Stimulated activated CD8-positive, alpha-beta memory T cell treated with anti-CD3 and anti-CD28 coated beads, Interleukin-2, amount 100 ng/mL, for 1 hour (primary cell): Measurements from ENCODE around the gene UBA1.

Source experiments
- DNase-seq, 2 donors: peaks; one replicate each; pipeline ENCODE4 v3.0.0-alpha.2; 2020; ENCODE audit warnings: low read depth in 2 of 2

UBA1 gene

GRCh38 chrX:47189906-47190305, 3.7 kb upstream of the UBA1 start:
- no peak for DNase-seq

GRCh38 chrX:47190445-47191269, 3.0 kb upstream of the UBA1 start:
- DNase-seq: peak; percentile 48 to 59

DNA sequence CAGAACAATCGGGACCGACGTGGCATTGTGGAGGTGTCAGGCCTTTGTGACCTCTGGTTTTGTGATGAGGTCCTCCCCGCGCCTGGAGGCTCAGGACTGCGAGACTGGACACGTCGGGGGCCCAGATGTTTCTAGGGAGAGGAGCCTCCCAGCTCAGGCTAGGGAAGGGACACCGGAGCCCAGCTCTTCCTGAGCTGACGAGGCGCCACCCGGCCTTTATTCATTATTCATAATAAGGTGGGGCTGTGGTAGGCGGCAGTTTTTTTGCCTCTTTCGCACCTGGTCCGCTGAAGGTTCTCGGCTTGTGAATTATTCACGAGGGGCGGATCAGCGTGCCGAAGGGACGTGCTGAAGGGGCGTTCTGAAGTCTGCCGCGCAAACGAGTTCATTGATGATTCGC, 2.3 kb upstream of the UBA1 start:
- DNase-seq: peak in 1 of 2 donors; percentile 12

- no peak for DNase-seq
Observed at GRCh38 chrX:47191806-47192401, 1.7 kb upstream of the UBA1 start.

DNA sequence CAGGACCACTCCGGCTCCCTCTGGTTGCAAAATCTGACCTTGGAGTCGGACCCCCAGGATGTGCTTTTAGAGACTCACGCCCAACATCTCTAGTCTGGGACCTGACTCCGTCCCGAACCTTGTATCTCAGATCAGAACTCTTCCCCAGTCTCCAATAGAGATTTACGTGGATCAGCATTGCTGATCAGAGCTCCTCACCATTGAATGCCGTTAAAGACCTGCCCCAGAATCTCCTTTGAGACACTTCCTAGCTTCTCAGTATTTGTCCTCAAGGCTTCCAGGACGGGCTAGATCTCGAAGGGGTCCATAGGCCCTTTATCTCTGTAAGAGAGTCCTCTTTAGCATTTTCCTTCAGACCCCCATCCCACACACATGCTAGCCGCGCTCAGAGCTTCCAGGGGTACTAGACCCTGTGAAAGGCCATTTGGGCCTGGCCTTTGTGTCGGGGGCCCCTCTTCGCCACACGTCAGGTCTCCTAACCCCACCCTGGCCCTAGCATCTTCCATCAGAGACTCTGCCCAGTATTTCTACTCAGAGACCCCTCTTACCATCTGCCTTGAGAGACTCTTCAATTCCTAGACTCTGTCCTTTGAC, 662 bp downstream of the UBA1 start:
- no peak for DNase-seq

DNA sequence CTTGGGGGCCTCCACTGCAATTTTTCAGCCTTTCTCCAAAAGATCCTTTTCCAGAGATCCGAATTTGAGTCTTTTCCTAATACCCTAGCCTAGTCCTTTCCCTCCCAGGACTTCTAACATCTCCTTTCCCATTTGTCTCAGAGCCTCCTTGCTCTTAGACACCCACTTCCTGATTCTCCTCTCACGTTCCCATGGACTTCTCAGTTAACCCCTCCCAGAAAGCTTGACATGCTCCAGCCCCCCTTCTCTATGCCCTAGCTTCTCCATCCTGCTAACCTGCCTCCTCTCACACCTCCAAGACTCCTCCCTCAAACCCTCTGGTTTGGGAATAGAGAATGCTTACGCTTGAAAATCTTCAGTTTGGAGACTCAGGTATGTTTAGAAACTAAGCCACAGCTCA, 2.5 kb downstream of the UBA1 start:
- no peak for DNase-seq

- no peak for DNase-seq
Observed at GRCh38 chrX:47197526-47197925, 3.9 kb downstream of the UBA1 start.

DNA sequence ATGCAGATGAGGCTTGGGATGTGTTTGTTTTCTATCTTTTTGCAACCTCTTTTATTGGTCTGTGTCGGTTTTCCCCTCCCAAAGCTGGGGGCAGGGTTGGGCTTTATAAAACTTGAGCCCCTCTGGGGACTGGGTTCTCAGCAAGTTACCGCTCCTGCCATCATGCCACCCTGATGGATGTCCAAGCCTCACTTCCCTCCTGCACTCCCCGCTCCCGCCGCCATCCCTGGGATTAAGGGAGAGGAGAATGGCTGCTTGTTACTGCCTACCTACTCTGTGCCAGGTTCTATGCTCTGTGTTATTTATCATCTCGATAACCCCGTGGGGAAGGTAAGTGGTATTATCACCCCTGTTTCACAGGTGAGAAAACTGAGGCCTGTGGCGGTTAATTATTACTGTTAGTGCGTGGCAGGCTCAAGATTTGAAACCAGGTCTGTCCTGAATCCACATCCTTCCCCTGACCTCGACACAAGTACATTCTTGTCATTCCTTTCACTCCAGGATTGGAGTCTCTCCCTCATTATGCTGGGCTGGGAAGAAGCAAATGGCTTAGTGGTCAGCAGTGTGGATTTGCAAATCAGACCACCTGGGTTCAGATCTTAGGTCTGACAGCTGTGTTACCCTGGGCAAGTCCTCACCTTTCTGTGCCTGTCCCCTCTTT, 4.5 kb downstream of the UBA1 start:
- no peak for DNase-seq

DNA sequence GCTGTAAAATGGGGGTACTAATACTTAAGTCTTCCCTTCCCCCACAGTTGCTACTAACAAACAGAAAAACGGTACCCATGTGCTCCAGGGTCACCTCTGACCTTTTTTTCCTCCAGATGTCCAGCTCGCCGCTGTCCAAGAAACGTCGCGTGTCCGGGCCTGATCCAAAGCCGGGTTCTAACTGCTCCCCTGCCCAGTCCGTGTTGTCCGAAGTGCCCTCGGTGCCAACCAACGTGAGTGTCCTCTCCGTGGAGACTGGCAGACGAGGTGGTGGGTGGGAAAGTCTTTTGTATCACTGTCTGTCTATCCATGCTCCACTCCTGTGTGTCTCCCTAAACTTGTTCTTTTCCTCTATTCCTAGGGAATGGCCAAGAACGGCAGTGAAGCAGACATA, 5.1 kb downstream of the UBA1 start:
- DNase-seq: no peak

DNA sequence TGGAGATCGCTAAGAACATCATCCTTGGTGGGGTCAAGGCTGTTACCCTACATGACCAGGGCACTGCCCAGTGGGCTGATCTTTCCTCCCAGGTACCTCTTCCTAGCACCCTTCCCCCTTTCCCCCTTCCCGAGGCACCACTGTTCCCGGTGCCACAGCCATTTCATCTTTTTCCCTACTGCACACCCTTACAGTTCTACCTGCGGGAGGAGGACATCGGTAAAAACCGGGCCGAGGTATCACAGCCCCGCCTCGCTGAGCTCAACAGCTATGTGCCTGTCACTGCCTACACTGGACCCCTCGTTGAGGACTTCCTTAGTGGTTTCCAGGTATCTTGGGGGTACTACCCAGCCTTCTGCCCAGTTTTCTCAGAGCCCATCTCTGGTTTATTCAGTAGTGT, 5.7 kb downstream of the UBA1 start:
- no peak for DNase-seq

GRCh38 chrX:47200385-47201150, 6.9 kb downstream of the UBA1 start:
- DNase-seq: no peak

GRCh38 chrX:47201345-47201944, 7.8 kb downstream of the UBA1 start:
- DNase-seq: no peak

DNA sequence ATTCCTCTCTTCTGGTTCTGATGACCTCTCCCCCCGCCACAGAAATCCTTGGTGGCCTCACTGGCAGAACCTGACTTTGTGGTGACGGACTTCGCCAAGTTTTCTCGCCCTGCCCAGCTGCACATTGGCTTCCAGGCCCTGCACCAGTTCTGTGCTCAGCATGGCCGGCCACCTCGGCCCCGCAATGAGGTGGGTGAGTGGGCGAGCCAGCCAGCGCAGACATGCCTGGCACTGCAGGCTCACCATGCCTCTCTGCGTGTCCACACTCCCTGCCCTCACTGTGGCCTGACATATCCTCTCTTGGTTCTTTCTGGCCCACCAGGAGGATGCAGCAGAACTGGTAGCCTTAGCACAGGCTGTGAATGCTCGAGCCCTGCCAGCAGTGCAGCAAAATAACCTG, 8.7 kb downstream of the UBA1 start:
- DNase-seq: no peak

GRCh38 chrX:47202877-47203276, 9.2 kb downstream of the UBA1 start:
- no peak for DNase-seq

GRCh38 chrX:47204970-47205369, 11.3 kb downstream of the UBA1 start:
- DNase-seq: no peak

GRCh38 chrX:47206316-47206715, 12.7 kb downstream of the UBA1 start:
- no peak for DNase-seq

GRCh38 chrX:47208108-47208507, 14.5 kb downstream of the UBA1 start:
- DNase-seq: no peak

- no peak for DNase-seq
Observed at GRCh38 chrX:47209508-47210238, 16.0 kb downstream of the UBA1 start.

DNA sequence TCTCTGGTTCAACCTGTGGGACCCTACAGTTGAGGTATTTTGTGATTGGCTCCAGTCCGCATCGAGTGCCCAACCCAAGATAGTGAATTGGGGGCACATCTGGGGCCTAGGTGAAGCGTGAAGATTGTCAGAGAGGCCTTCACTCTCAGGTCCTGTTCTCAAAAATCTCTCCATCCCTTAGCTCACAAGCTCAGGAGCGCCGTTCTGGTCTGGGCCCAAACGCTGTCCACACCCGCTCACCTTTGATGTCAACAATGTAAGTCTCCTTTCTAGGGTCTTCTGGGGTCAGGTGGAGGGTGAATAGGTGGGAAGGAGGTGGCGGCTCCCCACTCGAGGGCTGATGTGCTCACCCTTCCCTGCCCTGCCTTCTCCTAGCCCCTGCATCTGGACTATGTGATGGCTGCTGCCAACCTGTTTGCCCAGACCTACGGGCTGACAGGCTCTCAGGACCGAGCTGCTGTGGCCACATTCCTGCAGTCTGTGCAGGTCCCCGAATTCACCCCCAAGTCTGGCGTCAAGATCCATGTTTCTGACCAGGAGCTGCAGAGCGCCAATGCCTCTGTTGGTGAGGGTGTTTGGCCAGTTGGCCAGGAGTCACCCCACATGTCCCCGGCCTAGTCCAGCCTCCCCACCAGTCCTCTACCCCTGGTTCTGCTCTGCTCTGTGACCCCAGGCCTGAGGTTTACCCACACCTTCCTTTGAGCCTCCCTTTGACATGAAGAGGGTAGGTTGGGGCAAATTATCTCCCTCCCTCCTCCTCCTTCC, 17.2 kb downstream of the UBA1 start:
- no peak for DNase-seq
